ENCODE measurements around the gene SCUBE3.

Gene SCUBE3

GRCh38 chr6:35267446-35267845, 53.7 kb downstream of the SCUBE3 start:
- H3K9me2 ChIP-seq (replicated peaks; ENCODE audit: low read depth, low read length) = no peaks in the 10 kb centered on the region
- no peaks in the 10 kb centered on the region for H3K4me1 ChIP-seq (ENCODE audit: insufficient read depth, low read length, poor library complexity, severe bottlenecking)
- TF ChIP-seq CTCF (conservative IDR thresholded peaks at IDR 0.05; ENCODE audit: low read length) (no peak), EZH2phosphoT487 (IDR thresholded peaks at IDR 0.05; ENCODE audit: borderline replicate concordance) (no peak)
- H3K4me3 ChIP-seq (ENCODE audit: low read length, poor library complexity, severe bottlenecking) = no peak overlapping the region
- no peaks in the 10 kb centered on the region for H3K79me2 ChIP-seq (ENCODE audit: insufficient read depth, low read length)
- H3K9me3 ChIP-seq (ENCODE audit: insufficient read depth, low read depth, low read length) = no peaks in the 10 kb centered on the region
- no peaks in the 10 kb centered on the region for H3K36me3 ChIP-seq (ENCODE audit: insufficient read depth, low read length)
- no peaks in the 10 kb centered on the region for H3F3A ChIP-seq (ENCODE audit: low read depth)
- H2AFZ ChIP-seq (ENCODE audit: low read length) = no peak overlapping the region
- H3K9ac ChIP-seq (ENCODE audit: low read depth, low read length, poor library complexity, severe bottlenecking) = no peak overlapping the region
- no peaks in the 10 kb centered on the region for H3K27me3 ChIP-seq (ENCODE audit: insufficient read depth, low read length, poor library complexity, severe bottlenecking)
- no peak overlapping the region for H3K4me2 ChIP-seq (ENCODE audit: low read depth, low read length, poor library complexity, severe bottlenecking)
- H4K20me1 ChIP-seq (ENCODE audit: insufficient read depth, low read length, poor library complexity, severe bottlenecking) = no peaks in the 10 kb centered on the region

GRCh38 chr6:35267897-35268296, 54.1 kb downstream of the SCUBE3 start:
- H3F3A ChIP-seq (ENCODE audit: low read depth) = no peaks in the 10 kb centered on the region
- H3K9me2 ChIP-seq (replicated peaks; ENCODE audit: low read depth, low read length) = no peaks in the 10 kb centered on the region
- no peaks in the 10 kb centered on the region for H3K79me2 ChIP-seq (ENCODE audit: insufficient read depth, low read length)
- no peak overlapping the region for H3K4me2 ChIP-seq (ENCODE audit: low read depth, low read length, poor library complexity, severe bottlenecking)
- no peaks in the 10 kb centered on the region for H4K20me1 ChIP-seq (ENCODE audit: insufficient read depth, low read length, poor library complexity, severe bottlenecking)
- no peaks in the 10 kb centered on the region for H3K9me3 ChIP-seq (ENCODE audit: insufficient read depth, low read depth, low read length)
- H3K9ac ChIP-seq (ENCODE audit: low read depth, low read length, poor library complexity, severe bottlenecking) = no peak overlapping the region
- no peaks in the 10 kb centered on the region for H3K27me3 ChIP-seq (ENCODE audit: insufficient read depth, low read length, poor library complexity, severe bottlenecking)
- H3K4me1 ChIP-seq (ENCODE audit: insufficient read depth, low read length, poor library complexity, severe bottlenecking) = no peaks in the 10 kb centered on the region
- TF ChIP-seq CTCF (conservative IDR thresholded peaks at IDR 0.05; ENCODE audit: low read length) (no peak), EZH2phosphoT487 (IDR thresholded peaks at IDR 0.05; ENCODE audit: borderline replicate concordance) (no peak)
- H3K4me3 ChIP-seq (ENCODE audit: low read length, poor library complexity, severe bottlenecking) = no peak overlapping the region
- H2AFZ ChIP-seq (ENCODE audit: low read length) = no peak overlapping the region
- no peaks in the 10 kb centered on the region for H3K36me3 ChIP-seq (ENCODE audit: insufficient read depth, low read length)

DNA sequence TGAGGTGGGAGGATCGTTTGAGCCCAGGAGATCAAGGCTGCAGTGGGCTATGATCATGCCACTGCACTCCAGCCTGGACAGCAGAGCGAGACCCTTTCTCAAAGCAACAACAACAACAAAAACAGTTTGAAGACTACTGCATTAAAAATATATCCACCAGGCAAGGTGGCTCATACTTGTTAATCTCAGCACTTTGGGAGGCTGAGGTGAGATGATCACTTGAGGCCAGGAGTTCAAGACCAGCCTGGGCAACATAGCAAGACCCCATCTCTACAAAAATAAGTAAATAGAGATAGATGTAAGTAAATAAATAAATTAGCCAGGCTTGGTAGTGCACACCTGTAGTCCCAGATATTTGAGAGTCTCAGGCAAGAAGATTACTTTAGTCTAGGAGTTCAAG, 58.2 kb downstream of the SCUBE3 start:
- H3K4me2 ChIP-seq (ENCODE audit: low read depth, low read length, poor library complexity, severe bottlenecking) = no peak overlapping the region
- TF ChIP-seq CTCF (conservative IDR thresholded peaks at IDR 0.05; ENCODE audit: low read length) (no peak), EZH2phosphoT487 (IDR thresholded peaks at IDR 0.05; ENCODE audit: borderline replicate concordance) (no peak)
- no peak overlapping the region for H3K4me3 ChIP-seq (ENCODE audit: low read length, poor library complexity, severe bottlenecking)
- H4K20me1 ChIP-seq (ENCODE audit: insufficient read depth, low read length, poor library complexity, severe bottlenecking) = no peaks in the 10 kb centered on the region
- no peak overlapping the region for H2AFZ ChIP-seq (ENCODE audit: low read length)
- H3K79me2 ChIP-seq (ENCODE audit: insufficient read depth, low read length) = no peaks in the 10 kb centered on the region
- no peaks in the 10 kb centered on the region for H3K36me3 ChIP-seq (ENCODE audit: insufficient read depth, low read length)
- H3K9me2 ChIP-seq (replicated peaks; ENCODE audit: low read depth, low read length) = no peaks in the 10 kb centered on the region
- no peaks in the 10 kb centered on the region for H3K27me3 ChIP-seq (ENCODE audit: insufficient read depth, low read length, poor library complexity, severe bottlenecking)
- no peaks in the 10 kb centered on the region for H3K9me3 ChIP-seq (ENCODE audit: insufficient read depth, low read depth, low read length)
- no peaks in the 10 kb centered on the region for H3K4me1 ChIP-seq (ENCODE audit: insufficient read depth, low read length, poor library complexity, severe bottlenecking)
- H3K9ac ChIP-seq (ENCODE audit: low read depth, low read length, poor library complexity, severe bottlenecking) = no peak overlapping the region
- H3F3A ChIP-seq (ENCODE audit: low read depth) = no peaks in the 10 kb centered on the region
